GM21576 (cell line): ENCODE measurements around the gene MAD1L1.
"Not testable (repeated sequence)": the region's sequence is repeated elsewhere in the genome, so short reads cannot be mapped to it uniquely, and the experiment has no call there.

Source experiments
- ATAC-seq: cut with Tn5 transposase; IDR thresholded peaks from one replicate; pipeline ENCODE4 v1.9.1; 2021; ENCODE audit warnings: mild to moderate bottlenecking, moderate library complexity; ENCODE audit not compliant: unreplicated experiment

MAD1L1 gene

GRCh38 chr7:2162004-2162902, 70.5 kb downstream of the MAD1L1 start:
- not testable (repeated sequence) for ATAC-seq

- ATAC-seq, result no peak
These were observed 73.6 kb downstream of the MAD1L1 start for GRCh38 chr7:2159176-2159520.

GRCh38 chr7:2158331-2159175, 74.2 kb downstream of the MAD1L1 start:
- no peak for ATAC-seq

GRCh38 chr7:2157473-2158279, 75.1 kb downstream of the MAD1L1 start:
- ATAC-seq, result no peak

- ATAC-seq, result no peak
These were observed 75.8 kb downstream of the MAD1L1 start for GRCh38 chr7:2156756-2157472.

GRCh38 chr7:2154831-2155230, 77.9 kb downstream of the MAD1L1 start:
- no peak for ATAC-seq

GRCh38 chr7:2154121-2154520, 78.6 kb downstream of the MAD1L1 start:
- no peak for ATAC-seq

- no peak for ATAC-seq
These were observed 80.1 kb downstream of the MAD1L1 start for GRCh38 chr7:2152646-2153045.

- no peak for ATAC-seq
These were observed 80.7 kb downstream of the MAD1L1 start for GRCh38 chr7:2151801-2152612.

- no peak for ATAC-seq
These were observed 81.5 kb downstream of the MAD1L1 start for GRCh38 chr7:2151237-2151636.

- ATAC-seq, result no peak
These were observed 82.3 kb downstream of the MAD1L1 start for GRCh38 chr7:2150445-2150815.

- no peak for ATAC-seq
These were observed 82.9 kb downstream of the MAD1L1 start for GRCh38 chr7:2149672-2150444.

GRCh38 chr7:2148814-2149213, 83.9 kb downstream of the MAD1L1 start:
- ATAC-seq, result no peak

- no peak for ATAC-seq
These were observed 84.6 kb downstream of the MAD1L1 start for GRCh38 chr7:2148189-2148588.

GRCh38 chr7:2146676-2147472, 85.9 kb downstream of the MAD1L1 start:
- no peak for ATAC-seq

- ATAC-seq, result no peak
These were observed 86.7 kb downstream of the MAD1L1 start for GRCh38 chr7:2145835-2146580.

GRCh38 chr7:2144926-2145325, 87.8 kb downstream of the MAD1L1 start:
- no peak for ATAC-seq
